Keratinocyte (primary cell): Measurements from ENCODE around the gene ZNF207.

Source experiments
- CTCF ChIP-seq, 3 experiments: IDR thresholded peaks in 1 of 3; conservative IDR thresholded peaks in 1 of 3; optimal IDR thresholded peaks in 1 of 3; 2 replicates in 2 of 3; 3 replicates in 1 of 3; pipeline versions ENCODE3 to v1.5.1; 2011; ENCODE audit warnings: low read length in 3 of 3, mild to moderate bottlenecking in 3 of 3, moderate library complexity in 2 of 3, control low read depth in 1 of 3, inconsistent platforms in 1 of 3; ENCODE audit not compliant: insufficient read depth in 2 of 3; ENCODE audit errors: extremely low read depth in 1 of 3
- EZH2 ChIP-seq: IDR thresholded peaks from one replicate; pipeline ENCODE4 v1.6.1; 2012; ENCODE audit warnings: inconsistent platforms, mild to moderate bottlenecking, low read length, moderate library complexity

GRCh38 chr17:32335046-32335445 lies 14.9 kb upstream of the ZNF207 start:
- no peak for TF ChIP-seq CTCF (optimal IDR thresholded peaks at IDR 0.05 in 1 of 3, IDR thresholded peaks at IDR 0.05 in 1 of 3, conservative IDR thresholded peaks at IDR 0.05 in 1 of 3; ENCODE audit: extremely low read depth in 1 of 3, insufficient read depth in 2 of 3, low read length in 3 of 3)
- TF ChIP-seq EZH2, result no peak
